SHP77 (cell line): ENCODE data around the gene UBAC1.
"Not testable (repeated sequence)": the region's sequence is repeated elsewhere in the genome, so short reads cannot be mapped to it uniquely, and the experiment has no call there.

ENCODE experiments used
- DNase-seq, 2 experiments: peaks; one replicate each; lab custom pipeline; 2025; lab: John Stamatoyannopoulos, UW

Gene UBAC1

GRCh38 chr9:135901826-135902225 is 59.3 kb downstream of the UBAC1 start:
- no peak for DNase-seq

- DNase-seq = no peak
Observed at GRCh38 chr9:135901031-135901758, 60.0 kb downstream of the UBAC1 start.

GRCh38 chr9:135898634-135899407 is 62.4 kb downstream of the UBAC1 start:
- no peak for DNase-seq

- DNase-seq = no peak
Observed at GRCh38 chr9:135896626-135897025, 64.5 kb downstream of the UBAC1 start.

GRCh38 chr9:135896205-135896604 is 65.0 kb downstream of the UBAC1 start:
- DNase-seq = no peak

- DNase-seq = no peak
Observed at GRCh38 chr9:135895202-135895848, 65.8 kb downstream of the UBAC1 start.

GRCh38 chr9:135893104-135893503 is 68.1 kb downstream of the UBAC1 start:
- no peak for DNase-seq

- DNase-seq = not testable (repeated sequence)
Observed at GRCh38 chr9:135892327-135892726, 68.8 kb downstream of the UBAC1 start.

GRCh38 chr9:135891027-135891631 is 70.0 kb downstream of the UBAC1 start:
- DNase-seq = no peak

- no peak for DNase-seq
Observed at GRCh38 chr9:135890190-135891026, 70.8 kb downstream of the UBAC1 start.

- DNase-seq = no peak
Observed at GRCh38 chr9:135889564-135890189, 71.5 kb downstream of the UBAC1 start.

GRCh38 chr9:135888766-135889394 is 72.3 kb downstream of the UBAC1 start:
- DNase-seq = no peak

GRCh38 chr9:135888126-135888765 is 72.9 kb downstream of the UBAC1 start:
- no peak for DNase-seq

GRCh38 chr9:135887585-135888050 is 73.6 kb downstream of the UBAC1 start:
- DNase-seq = no peak

GRCh38 chr9:135887021-135887507 is 74.1 kb downstream of the UBAC1 start:
- no peak for DNase-seq

- DNase-seq = no peak
Observed at GRCh38 chr9:135886147-135886981, 74.8 kb downstream of the UBAC1 start.

- DNase-seq = no peak
Observed at GRCh38 chr9:135885100-135885853, 75.9 kb downstream of the UBAC1 start.
